BJ (cell line): ENCODE results near the gene IL17RC. TPM values are rescaled to one million over a fixed set of nuclear protein-coding genes. Genes with fewer than 3 reads are reported as not detected.

Source experiments
- CTCF ChIA-PET: fragments of 350-600 bp; formaldehyde crosslinking; extraction: SDS; loops from one replicate; lab custom pipeline; 2021; ENCODE audit warnings: antibody characterized with exemption, inconsistent platforms; lab: Yijun Ruan, JAX
- POLR2A ChIA-PET: fragments of 300-600 bp; sonication (Branson Sonifier 250); formaldehyde crosslinking; extraction: SDS; loops from one replicate; lab custom pipeline; 2021; ENCODE audit warnings: antibody characterized with exemption; lab: Charles Lee
- DNase-seq: peaks from one replicate; pipeline ENCODE4 v3.0.0-alpha.2; 2011; ENCODE audit warnings: low read depth
- H3K27me3 ChIP-seq: 2 replicates; pipeline ENCODE4 v1.6.0; 2011; ENCODE audit warnings: low read length; ENCODE audit not compliant: control insufficient read depth, insufficient read depth
- H3K36me3 ChIP-seq: 2 replicates; pipeline ENCODE4 v1.5.1; 2011; ENCODE audit warnings: low read length; ENCODE audit not compliant: control insufficient read depth, insufficient read depth
- H3K4me3 ChIP-seq: 2 replicates; pipeline ENCODE4 v1.5.1; 2011; ENCODE audit warnings: low read depth, mild to moderate bottlenecking, control low read depth, low read length
- CTCF ChIP-seq: IDR thresholded peaks from 2 replicates; pipeline ENCODE4 v1.5.1; 2011; ENCODE audit warnings: low read depth, mild to moderate bottlenecking, control low read depth, inconsistent platforms, low read length, moderate library complexity; ENCODE audit not compliant: insufficient read depth
- polyA plus RNA-seq: library from polyadenylated mRNA; depleted of rRNA; stranded (reverse); fragments of >200 nt; gene quantifications from 2 replicates; pipeline ENCODE4 v1.2.3, GENCODE V29; 2011

IL17RC gene
- polyA plus RNA-seq, 1 experiment: 28.1 TPM

GRCh38 chr3:9932843-9933560, 16.1 kb downstream of the IL17RC start:
- H3K27me3 ChIP-seq: no peaks in the 10 kb centered on the region
- ChIA-PET CTCF (interaction anchor here (0.6 to 5.3 kb wide), 33 partner anchors 8 to 370 kb away, joined by 3 to 29 read pairs (median 4); partner anchors contain the start of genes FANCD2, IL17RC and RPUSD3), POLR2A (interaction anchor here (0.6 to 0.9 kb wide), 6 partner anchors 8 to 290 kb away, joined by 3 to 4 read pairs (median 3); no protein-coding TSS in a partner anchor)
- peak; percentile 89 for TF ChIP-seq CTCF
- peaks cover 16% of the 10 kb centered on the region for H3K36me3 ChIP-seq
- DNase-seq: no peak
- peak overlapping the region; percentile 53 for H3K4me3 ChIP-seq

GRCh38 chr3:9933561-9934234, 16.8 kb downstream of the IL17RC start, which contains the start of gene CRELD1:
TSS of gene CRELD1 (plus strand) at chr3:9933834. CDS start at chr3:9934439, 605 bp downstream.
- H3K4me3 ChIP-seq: peak within 1 kb of the TSS; percentile 53
- CTCF ChIA-PET: interaction anchor here (0.6 to 5.3 kb wide), 19 partner anchors 8 to 370 kb away, joined by 3 to 29 read pairs (median 5); partner anchors contain the start of genes IL17RC and RPUSD3
- DNase-seq: peak; percentile 46
- H3K36me3 ChIP-seq: peaks cover 11% of the 10 kb centered on the region
- no peak for TF ChIP-seq CTCF
- POLR2A ChIA-PET: interaction anchor here (0.6 to 0.9 kb wide), 5 partner anchors 8 to 289 kb away, joined by 3 to 4 read pairs (median 3); no protein-coding TSS in a partner anchor
- no peaks in the 10 kb centered on the region for H3K27me3 ChIP-seq

GRCh38 chr3:9934235-9934621, 17.3 kb downstream of the IL17RC start:
- ChIA-PET CTCF (interaction anchor here (0.7 to 3.9 kb wide), 4 partner anchors 10 to 825 kb away, joined by 3 to 19 read pairs (median 8); no protein-coding TSS in a partner anchor), POLR2A (no interaction called here)
- peak; percentile 39 for TF ChIP-seq CTCF
- no peak for DNase-seq
- Histone ChIP-seq H3K36me3 (peaks cover 11% of the 10 kb centered on the region), H3K4me3 (peak overlapping the region; percentile 53), H3K27me3 (no peaks in the 10 kb centered on the region)

- H3K4me3 ChIP-seq: no peak overlapping the region
- no peaks in the 10 kb centered on the region for H3K27me3 ChIP-seq
- TF ChIP-seq CTCF: no peak
- peaks cover 6% of the 10 kb centered on the region for H3K36me3 ChIP-seq
- POLR2A ChIA-PET: no interaction called here
- CTCF ChIA-PET: interaction anchor here (0.6 to 3.9 kb wide), 4 partner anchors 9 to 126 kb away, joined by 3 to 19 read pairs (median 8); no protein-coding TSS in a partner anchor
- DNase-seq: no peak
Observed at GRCh38 chr3:9934993-9935392, 18.1 kb downstream of the IL17RC start.
